K562 (cell line): ENCODE measurements around the gene COQ5. TPM values are rescaled to one million over a fixed set of nuclear protein-coding genes. Genes with fewer than 3 reads are reported as not detected.

Experiments
- CEBPB ChIP-seq: fragments of 450-650 bp; IDR thresholded peaks from 2 replicates; pipeline ENCODE4 v1.6.1; 2016; ENCODE audit warnings: missing genetic modification characterization, missing compliant biosample characterization
- RREB1 ChIP-seq: fragments of 250-450 bp; sonication (Bioruptor Pico); IDR thresholded peaks from 2 replicates; pipeline ENCODE4 v1.4.0; 2020
- ZKSCAN1 ChIP-seq: fragments of 150-350 bp; IDR thresholded peaks from 2 replicates; pipeline ENCODE4 v1.6.1; 2016; ENCODE audit warnings: low read depth, low read length
- polyA plus RNA-seq, 8 experiments: library from polyadenylated mRNA; depleted of rRNA in 4 of 8; stranded (reverse) in 5 of 8; unstranded in 3 of 8; fragments of >200 nt; fragmentation: Nextera tagmentation in 2 of 8; fragmentation: Illumina TruSeq in 1 of 8; extraction: Ambion mirVana in 2 of 8; extraction: Trizol in 1 of 8; gene quantifications; 2 replicates each; pipeline versions ENCODE4 v1.2.1 to v1.2.3, GENCODE V29; 2011 to 2014; ENCODE audit warnings: inconsistent platforms in 1 of 8, missing spikeins in 1 of 8
- total RNA-seq, 7 experiments: library from RNA; depleted of rRNA in 6 of 7; stranded (reverse); fragments of >200 nt in 6 of 7; fragmentation: Illumina TruSeq in 2 of 7; extraction: Trizol in 2 of 7; gene quantifications; 2 replicates each; pipeline versions ENCODE4 v1.2.1 to v1.2.3, GENCODE V29; 2011 to 2021; ENCODE audit warnings: low replicate concordance in 1 of 7
- TF ChIP-seq, protein P1 (sequence below): fragments of 200-600 bp; sonication (generic); IDR thresholded peaks from one replicate; pipeline ENCODE4 v1.6.1; 2012; ENCODE audit warnings: mild to moderate bottlenecking, low read depth, low read length, inconsistent platforms
- TF ChIP-seq, protein P2 (sequence below): fragments of 250-450 bp; sonication (Bioruptor Pico); IDR thresholded peaks from 2 replicates; pipeline ENCODE4 v1.8.0; 2022; ENCODE audit warnings: inconsistent platforms

COQ5 gene
- total and polyA plus RNA-seq, 9 of the 15 experiments (the other 6 are each of a cell fraction or from before 2014, with no cell fraction given), result 19.2 to 59.7 (median 30.4) TPM

DNA sequence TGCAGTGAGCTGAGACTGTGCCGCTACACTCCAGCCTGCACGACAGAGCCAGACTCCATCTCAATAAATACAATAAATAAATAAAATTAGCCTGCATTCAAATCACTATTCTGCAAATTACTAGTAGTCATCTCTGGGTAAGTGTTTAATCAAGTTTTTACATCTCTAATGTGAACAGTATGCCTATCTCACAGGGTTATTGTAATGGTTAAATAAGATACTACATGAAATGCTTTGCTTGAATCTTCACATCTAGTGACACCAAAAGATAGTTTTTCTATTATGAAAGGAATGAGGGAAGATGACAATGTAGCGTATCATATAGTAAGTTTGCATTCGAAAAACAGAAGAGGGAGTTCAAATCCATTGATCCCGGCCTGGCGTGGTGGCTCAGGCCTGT is 61.5 kb downstream of the COQ5 start (continued):
- TF ChIP-seq, protein P1, sequence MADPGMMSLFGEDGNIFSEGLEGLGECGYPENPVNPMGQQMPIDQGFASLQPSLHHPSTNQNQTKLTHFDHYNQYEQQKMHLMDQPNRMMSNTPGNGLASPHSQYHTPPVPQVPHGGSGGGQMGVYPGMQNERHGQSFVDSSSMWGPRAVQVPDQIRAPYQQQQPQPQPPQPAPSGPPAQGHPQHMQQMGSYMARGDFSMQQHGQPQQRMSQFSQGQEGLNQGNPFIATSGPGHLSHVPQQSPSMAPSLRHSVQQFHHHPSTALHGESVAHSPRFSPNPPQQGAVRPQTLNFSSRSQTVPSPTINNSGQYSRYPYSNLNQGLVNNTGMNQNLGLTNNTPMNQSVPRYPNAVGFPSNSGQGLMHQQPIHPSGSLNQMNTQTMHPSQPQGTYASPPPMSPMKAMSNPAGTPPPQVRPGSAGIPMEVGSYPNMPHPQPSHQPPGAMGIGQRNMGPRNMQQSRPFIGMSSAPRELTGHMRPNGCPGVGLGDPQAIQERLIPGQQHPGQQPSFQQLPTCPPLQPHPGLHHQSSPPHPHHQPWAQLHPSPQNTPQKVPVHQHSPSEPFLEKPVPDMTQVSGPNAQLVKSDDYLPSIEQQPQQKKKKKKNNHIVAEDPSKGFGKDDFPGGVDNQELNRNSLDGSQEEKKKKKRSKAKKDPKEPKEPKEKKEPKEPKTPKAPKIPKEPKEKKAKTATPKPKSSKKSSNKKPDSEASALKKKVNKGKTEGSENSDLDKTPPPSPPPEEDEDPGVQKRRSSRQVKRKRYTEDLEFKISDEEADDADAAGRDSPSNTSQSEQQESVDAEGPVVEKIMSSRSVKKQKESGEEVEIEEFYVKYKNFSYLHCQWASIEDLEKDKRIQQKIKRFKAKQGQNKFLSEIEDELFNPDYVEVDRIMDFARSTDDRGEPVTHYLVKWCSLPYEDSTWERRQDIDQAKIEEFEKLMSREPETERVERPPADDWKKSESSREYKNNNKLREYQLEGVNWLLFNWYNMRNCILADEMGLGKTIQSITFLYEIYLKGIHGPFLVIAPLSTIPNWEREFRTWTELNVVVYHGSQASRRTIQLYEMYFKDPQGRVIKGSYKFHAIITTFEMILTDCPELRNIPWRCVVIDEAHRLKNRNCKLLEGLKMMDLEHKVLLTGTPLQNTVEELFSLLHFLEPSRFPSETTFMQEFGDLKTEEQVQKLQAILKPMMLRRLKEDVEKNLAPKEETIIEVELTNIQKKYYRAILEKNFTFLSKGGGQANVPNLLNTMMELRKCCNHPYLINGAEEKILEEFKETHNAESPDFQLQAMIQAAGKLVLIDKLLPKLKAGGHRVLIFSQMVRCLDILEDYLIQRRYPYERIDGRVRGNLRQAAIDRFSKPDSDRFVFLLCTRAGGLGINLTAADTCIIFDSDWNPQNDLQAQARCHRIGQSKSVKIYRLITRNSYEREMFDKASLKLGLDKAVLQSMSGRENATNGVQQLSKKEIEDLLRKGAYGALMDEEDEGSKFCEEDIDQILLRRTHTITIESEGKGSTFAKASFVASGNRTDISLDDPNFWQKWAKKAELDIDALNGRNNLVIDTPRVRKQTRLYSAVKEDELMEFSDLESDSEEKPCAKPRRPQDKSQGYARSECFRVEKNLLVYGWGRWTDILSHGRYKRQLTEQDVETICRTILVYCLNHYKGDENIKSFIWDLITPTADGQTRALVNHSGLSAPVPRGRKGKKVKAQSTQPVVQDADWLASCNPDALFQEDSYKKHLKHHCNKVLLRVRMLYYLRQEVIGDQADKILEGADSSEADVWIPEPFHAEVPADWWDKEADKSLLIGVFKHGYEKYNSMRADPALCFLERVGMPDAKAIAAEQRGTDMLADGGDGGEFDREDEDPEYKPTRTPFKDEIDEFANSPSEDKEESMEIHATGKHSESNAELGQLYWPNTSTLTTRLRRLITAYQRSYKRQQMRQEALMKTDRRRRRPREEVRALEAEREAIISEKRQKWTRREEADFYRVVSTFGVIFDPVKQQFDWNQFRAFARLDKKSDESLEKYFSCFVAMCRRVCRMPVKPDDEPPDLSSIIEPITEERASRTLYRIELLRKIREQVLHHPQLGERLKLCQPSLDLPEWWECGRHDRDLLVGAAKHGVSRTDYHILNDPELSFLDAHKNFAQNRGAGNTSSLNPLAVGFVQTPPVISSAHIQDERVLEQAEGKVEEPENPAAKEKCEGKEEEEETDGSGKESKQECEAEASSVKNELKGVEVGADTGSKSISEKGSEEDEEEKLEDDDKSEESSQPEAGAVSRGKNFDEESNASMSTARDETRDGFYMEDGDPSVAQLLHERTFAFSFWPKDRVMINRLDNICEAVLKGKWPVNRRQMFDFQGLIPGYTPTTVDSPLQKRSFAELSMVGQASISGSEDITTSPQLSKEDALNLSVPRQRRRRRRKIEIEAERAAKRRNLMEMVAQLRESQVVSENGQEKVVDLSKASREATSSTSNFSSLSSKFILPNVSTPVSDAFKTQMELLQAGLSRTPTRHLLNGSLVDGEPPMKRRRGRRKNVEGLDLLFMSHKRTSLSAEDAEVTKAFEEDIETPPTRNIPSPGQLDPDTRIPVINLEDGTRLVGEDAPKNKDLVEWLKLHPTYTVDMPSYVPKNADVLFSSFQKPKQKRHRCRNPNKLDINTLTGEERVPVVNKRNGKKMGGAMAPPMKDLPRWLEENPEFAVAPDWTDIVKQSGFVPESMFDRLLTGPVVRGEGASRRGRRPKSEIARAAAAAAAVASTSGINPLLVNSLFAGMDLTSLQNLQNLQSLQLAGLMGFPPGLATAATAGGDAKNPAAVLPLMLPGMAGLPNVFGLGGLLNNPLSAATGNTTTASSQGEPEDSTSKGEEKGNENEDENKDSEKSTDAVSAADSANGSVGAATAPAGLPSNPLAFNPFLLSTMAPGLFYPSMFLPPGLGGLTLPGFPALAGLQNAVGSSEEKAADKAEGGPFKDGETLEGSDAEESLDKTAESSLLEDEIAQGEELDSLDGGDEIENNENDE, result no peak
- no peak for TF ChIP-seq CEBPB (tag)
- no peak for TF ChIP-seq RREB1 (CRISPR knock-in tag)
- TF ChIP-seq ZKSCAN1, result no peak
- TF ChIP-seq, protein P2, sequence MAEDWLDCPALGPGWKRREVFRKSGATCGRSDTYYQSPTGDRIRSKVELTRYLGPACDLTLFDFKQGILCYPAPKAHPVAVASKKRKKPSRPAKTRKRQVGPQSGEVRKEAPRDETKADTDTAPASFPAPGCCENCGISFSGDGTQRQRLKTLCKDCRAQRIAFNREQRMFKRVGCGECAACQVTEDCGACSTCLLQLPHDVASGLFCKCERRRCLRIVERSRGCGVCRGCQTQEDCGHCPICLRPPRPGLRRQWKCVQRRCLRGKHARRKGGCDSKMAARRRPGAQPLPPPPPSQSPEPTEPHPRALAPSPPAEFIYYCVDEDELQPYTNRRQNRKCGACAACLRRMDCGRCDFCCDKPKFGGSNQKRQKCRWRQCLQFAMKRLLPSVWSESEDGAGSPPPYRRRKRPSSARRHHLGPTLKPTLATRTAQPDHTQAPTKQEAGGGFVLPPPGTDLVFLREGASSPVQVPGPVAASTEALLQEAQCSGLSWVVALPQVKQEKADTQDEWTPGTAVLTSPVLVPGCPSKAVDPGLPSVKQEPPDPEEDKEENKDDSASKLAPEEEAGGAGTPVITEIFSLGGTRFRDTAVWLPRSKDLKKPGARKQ (CRISPR knock-in tag), result no peak
